HEK293 (cell line): ENCODE measurements around the gene ADSS1.
A peak's percentile ranks its signal among the peaks of the same experiment; 100 is the strongest.

ENCODE experiments used
- CTCF ChIA-PET: fragments of 350-600 bp; formaldehyde crosslinking; extraction: SDS; loops from one replicate; lab custom pipeline; 2021; ENCODE audit warnings: antibody characterized with exemption; lab: Yijun Ruan, JAX
- POLR2A ChIA-PET: fragments of 300-600 bp; formaldehyde crosslinking; extraction: SDS; loops from one replicate; lab custom pipeline; 2020; ENCODE audit warnings: antibody characterized with exemption, inconsistent platforms; lab: Yijun Ruan, JAX
- H3K27ac ChIP-seq: fragments of 200-500 bp; sonication (Bioruptor generic); 2 replicates; pipeline ENCODE4 v1.5.1; 2014; ENCODE audit warnings: low read depth, low read length, control low read depth, inconsistent platforms; ENCODE audit errors: extremely low read depth
- H3K36me3 ChIP-seq, 2 experiments: fragments of 200-500 bp in 1 of 2; sonication (Bioruptor generic) in 1 of 2; 1 replicate in 1 of 2; 2 replicates in 1 of 2; pipeline ENCODE4 v1.5.1; 2014 to 2017; ENCODE audit warnings: inconsistent platforms in 2 of 2, low read length in 2 of 2; ENCODE audit not compliant: control insufficient read depth in 2 of 2, insufficient read depth in 1 of 2
- H3K4me1 ChIP-seq: fragments of 200-500 bp; sonication (Bioruptor generic); 2 replicates; pipeline ENCODE4 v1.5.1; 2014; ENCODE audit warnings: mild to moderate bottlenecking, low read length, inconsistent platforms; ENCODE audit not compliant: control insufficient read depth, insufficient read depth
- H3K4me3 ChIP-seq: 2 replicates; pipeline ENCODE4 v1.5.1; 2011; ENCODE audit warnings: low read depth, mild to moderate bottlenecking, control low read depth, low read length, moderate library complexity
- H3K9me3 ChIP-seq: fragments of 200-500 bp; sonication (Bioruptor generic); 2 replicates; pipeline ENCODE4 v1.5.1; 2014; ENCODE audit warnings: low read depth, low read length, inconsistent platforms; ENCODE audit not compliant: control insufficient read depth, insufficient read depth
- EGR2 ChIP-seq: fragments of 450-650 bp; formaldehyde crosslinking; IDR thresholded peaks from 2 replicates; pipeline ENCODE4 v1.5.1; 2016; ENCODE audit warnings: low read depth, missing biosample characterization, missing genetic modification characterization
- GLIS1 ChIP-seq: fragments of 450-650 bp; formaldehyde crosslinking; IDR thresholded peaks from 2 replicates; pipeline ENCODE4 v1.5.1; 2016; ENCODE audit warnings: missing biosample characterization, missing genetic modification characterization
- GLIS2 ChIP-seq: fragments of 450-650 bp; formaldehyde crosslinking; IDR thresholded peaks from 2 replicates; pipeline ENCODE4 v1.5.1; 2016; ENCODE audit warnings: missing biosample characterization, missing genetic modification characterization
- KLF1 ChIP-seq: fragments of 450-650 bp; formaldehyde crosslinking; IDR thresholded peaks from 2 replicates; pipeline ENCODE4 v1.5.1; 2016; ENCODE audit warnings: missing biosample characterization, missing genetic modification characterization
- ZFHX2 ChIP-seq: fragments of 450-650 bp; formaldehyde crosslinking; conservative IDR thresholded peaks from 2 replicates; pipeline ENCODE4 v1.5.1; 2016; ENCODE audit warnings: missing biosample characterization, missing genetic modification characterization
- ZFP69B ChIP-seq: fragments of 450-650 bp; formaldehyde crosslinking; IDR thresholded peaks from 2 replicates; pipeline ENCODE4 v1.5.1; 2016; ENCODE audit warnings: missing biosample characterization, missing genetic modification characterization
- ZIC2 ChIP-seq: fragments of 450-650 bp; formaldehyde crosslinking; IDR thresholded peaks from 2 replicates; pipeline ENCODE4 v1.5.1; 2016; ENCODE audit warnings: missing biosample characterization, missing genetic modification characterization
- ZNF174 ChIP-seq: fragments of 450-650 bp; formaldehyde crosslinking; IDR thresholded peaks from 2 replicates; pipeline ENCODE4 v1.5.0; 2017; ENCODE audit warnings: missing biosample characterization, mild to moderate bottlenecking, missing genetic modification characterization
- ZNF266 ChIP-seq: fragments of 450-650 bp; formaldehyde crosslinking; IDR thresholded peaks from 2 replicates; pipeline ENCODE4 v1.5.1; 2016; ENCODE audit warnings: missing biosample characterization, missing genetic modification characterization, low read depth
- ZNF394 ChIP-seq: fragments of 450-650 bp; formaldehyde crosslinking; IDR thresholded peaks from 2 replicates; pipeline ENCODE4 v1.5.1; 2016; ENCODE audit warnings: missing biosample characterization, missing genetic modification characterization, mild to moderate bottlenecking, moderate library complexity, borderline replicate concordance
- ZNF404 ChIP-seq: fragments of 450-650 bp; formaldehyde crosslinking; IDR thresholded peaks from 2 replicates; pipeline ENCODE4 v1.5.1; 2017; ENCODE audit warnings: missing biosample characterization, missing genetic modification characterization
- ZNF621 ChIP-seq: fragments of 450-650 bp; formaldehyde crosslinking; IDR thresholded peaks from 2 replicates; pipeline ENCODE4 v1.5.1; 2017; ENCODE audit warnings: missing biosample characterization, missing genetic modification characterization
- ZNF660 ChIP-seq: fragments of 450-650 bp; IDR thresholded peaks from 2 replicates; pipeline ENCODE4 v1.5.1; 2018; ENCODE audit warnings: missing biosample characterization, mild to moderate bottlenecking, missing genetic modification characterization
- ZNF701 ChIP-seq: fragments of 450-650 bp; formaldehyde crosslinking; IDR thresholded peaks from 2 replicates; pipeline ENCODE4 v1.5.1; 2016; ENCODE audit warnings: missing biosample characterization, missing genetic modification characterization
- TF ChIP-seq, protein P1 (sequence below): fragments of 450-650 bp; formaldehyde crosslinking; IDR thresholded peaks from 2 replicates; pipeline ENCODE4 v1.5.1; 2016; ENCODE audit warnings: missing biosample characterization, missing genetic modification characterization
- TF ChIP-seq, protein P2 (sequence below): fragments of 450-650 bp; formaldehyde crosslinking; IDR thresholded peaks from 2 replicates; pipeline ENCODE4 v1.5.1; 2016; ENCODE audit warnings: missing biosample characterization, missing genetic modification characterization

The ADSS1 gene

DNA sequence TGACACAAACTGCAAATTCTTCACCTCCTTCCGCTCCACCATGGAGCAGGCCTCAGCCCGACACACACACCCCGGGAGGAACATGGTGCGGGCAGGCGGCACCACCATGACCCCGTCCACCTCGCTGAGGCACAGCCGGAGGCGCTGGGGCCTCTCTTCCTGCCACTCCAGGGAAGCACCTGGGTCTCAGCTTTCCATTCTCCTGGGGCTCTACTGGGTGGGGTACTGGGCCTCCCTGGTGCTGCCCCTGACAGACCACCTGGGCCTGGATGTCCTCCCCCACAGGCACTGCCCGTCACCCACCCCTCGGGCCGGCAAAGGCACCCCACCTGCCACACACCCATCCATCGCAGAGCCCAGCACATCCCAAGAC lies 61.7 kb downstream of the ADSS1 start (continued):
- TF ChIP-seq ZNF660 (tag by site-specific recombination): no peak
- TF ChIP-seq, all 188 proteins: peak for 4

DNA sequence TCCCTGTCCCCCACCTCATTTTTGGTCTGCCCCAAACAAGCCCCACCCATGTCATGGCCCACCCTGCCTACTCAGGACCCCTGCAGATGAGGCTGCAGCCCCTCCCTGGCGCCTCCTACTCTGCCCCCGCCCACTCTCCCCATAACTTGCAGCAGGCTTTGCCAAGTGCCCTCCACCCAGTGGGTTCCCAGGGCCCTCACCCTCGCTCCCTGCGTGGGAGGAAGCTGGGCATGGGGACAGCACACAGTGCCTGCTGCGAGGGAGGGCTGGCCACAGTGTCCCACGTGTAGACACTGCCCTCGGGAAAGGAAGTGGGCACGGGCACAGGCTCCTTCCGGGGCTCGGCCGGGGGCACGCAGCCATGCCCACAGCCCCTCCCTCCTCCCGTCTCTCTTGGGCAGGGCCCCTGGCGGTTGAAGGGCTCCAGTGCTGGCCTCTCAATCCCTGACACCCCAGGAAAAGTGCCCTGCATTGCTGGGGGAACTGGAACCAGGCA lies 62.1 kb downstream of the ADSS1 start:
- POLR2A ChIA-PET: no interaction called here
- Histone ChIP-seq H3K4me1 (no peaks in the 10 kb centered on the region), H3K36me3 (peaks cover 0 to 87% of the 10 kb centered on the region in 2 experiments; a peak in 1 of 3 replicates), H3K9me3 (no peaks in the 10 kb centered on the region), H3K4me3 (no peak overlapping the region), H3K27ac (no peak overlapping the region)
- TF ChIP-seq EGR2 (tag by site-specific recombination) (peak; percentile 77), ZNF174 (tag by site-specific recombination) (no peak), KLF1 (tag by site-specific recombination) (peak; percentile 76), ZFHX2 (peak; percentile 96)
- CTCF ChIA-PET: no interaction called here

DNA sequence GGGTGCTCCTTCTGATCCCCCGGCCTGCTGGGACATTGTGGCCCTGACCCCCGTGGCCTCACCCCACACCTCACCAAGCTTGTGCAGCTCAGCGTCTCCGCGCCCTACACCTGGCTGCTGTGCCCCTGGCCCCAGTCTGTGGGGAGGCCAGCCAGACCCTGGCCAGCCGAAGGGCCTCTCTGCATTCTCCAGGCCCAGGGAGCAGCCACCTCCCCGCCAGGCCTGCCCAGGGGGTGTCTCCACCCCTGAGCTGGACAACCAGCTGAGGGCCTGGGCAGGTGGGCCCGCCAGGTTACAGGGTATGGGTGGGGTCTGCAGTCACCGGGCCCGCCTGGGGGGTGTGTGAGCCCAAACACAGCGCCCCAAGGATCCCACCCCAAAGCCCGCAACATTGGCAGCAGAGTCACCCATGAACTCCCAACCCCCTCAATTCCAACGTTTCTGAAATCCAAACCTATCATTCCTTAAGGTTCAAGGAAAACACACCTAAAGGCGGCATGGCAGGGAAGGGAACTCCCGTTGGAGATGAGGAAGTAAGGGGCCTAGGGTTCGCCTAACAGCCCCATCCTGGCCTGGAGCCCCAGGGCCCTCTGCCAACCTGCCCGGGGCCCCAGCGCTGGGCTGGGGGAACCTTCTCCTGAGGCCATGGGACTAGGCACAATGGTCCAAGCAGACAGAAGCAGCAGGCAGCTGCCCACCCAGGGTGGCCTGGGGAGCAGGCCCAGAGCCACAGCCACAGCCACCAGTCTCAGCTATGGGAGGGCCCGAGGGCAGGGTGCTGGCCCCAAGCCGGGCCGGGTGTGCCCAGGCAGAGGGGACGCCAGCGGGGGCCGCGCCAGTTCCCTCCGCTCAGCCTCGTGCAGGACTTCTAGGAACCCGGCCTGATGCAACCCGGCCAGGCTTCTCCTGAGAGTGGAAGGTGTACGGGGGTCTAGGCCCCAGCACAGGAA lies 63.0 kb downstream of the ADSS1 start:
- TF ChIP-seq ZNF404 (tag by site-specific recombination): no peak
- TF ChIP-seq ZNF394 (tag by site-specific recombination): no peak
- no peak for TF ChIP-seq ZNF701 (tag by site-specific recombination)
- no peak for TF ChIP-seq ZNF621 (tag by site-specific recombination)
- peak; percentile 43; the same call in 1 of the 2 replicates for TF ChIP-seq ZIC2
- TF ChIP-seq, protein P1, sequence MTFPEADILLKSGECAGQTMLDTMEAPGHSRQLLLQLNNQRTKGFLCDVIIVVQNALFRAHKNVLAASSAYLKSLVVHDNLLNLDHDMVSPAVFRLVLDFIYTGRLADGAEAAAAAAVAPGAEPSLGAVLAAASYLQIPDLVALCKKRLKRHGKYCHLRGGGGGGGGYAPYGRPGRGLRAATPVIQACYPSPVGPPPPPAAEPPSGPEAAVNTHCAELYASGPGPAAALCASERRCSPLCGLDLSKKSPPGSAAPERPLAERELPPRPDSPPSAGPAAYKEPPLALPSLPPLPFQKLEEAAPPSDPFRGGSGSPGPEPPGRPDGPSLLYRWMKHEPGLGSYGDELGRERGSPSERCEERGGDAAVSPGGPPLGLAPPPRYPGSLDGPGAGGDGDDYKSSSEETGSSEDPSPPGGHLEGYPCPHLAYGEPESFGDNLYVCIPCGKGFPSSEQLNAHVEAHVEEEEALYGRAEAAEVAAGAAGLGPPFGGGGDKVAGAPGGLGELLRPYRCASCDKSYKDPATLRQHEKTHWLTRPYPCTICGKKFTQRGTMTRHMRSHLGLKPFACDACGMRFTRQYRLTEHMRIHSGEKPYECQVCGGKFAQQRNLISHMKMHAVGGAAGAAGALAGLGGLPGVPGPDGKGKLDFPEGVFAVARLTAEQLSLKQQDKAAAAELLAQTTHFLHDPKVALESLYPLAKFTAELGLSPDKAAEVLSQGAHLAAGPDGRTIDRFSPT (tag by site-specific recombination): peak; percentile 13; the same call in 1 of the 2 replicates
- TF ChIP-seq ZNF266: no peak
- peak; percentile 49; the same call in 1 of the 2 replicates for TF ChIP-seq GLIS1
- TF ChIP-seq GLIS2 (tag by site-specific recombination): peak; percentile 70
- no peak for TF ChIP-seq ZFHX2
- TF ChIP-seq ZFP69B (tag by site-specific recombination): peak; percentile 46; the same call in 1 of the 2 replicates
- TF ChIP-seq, protein P2, sequence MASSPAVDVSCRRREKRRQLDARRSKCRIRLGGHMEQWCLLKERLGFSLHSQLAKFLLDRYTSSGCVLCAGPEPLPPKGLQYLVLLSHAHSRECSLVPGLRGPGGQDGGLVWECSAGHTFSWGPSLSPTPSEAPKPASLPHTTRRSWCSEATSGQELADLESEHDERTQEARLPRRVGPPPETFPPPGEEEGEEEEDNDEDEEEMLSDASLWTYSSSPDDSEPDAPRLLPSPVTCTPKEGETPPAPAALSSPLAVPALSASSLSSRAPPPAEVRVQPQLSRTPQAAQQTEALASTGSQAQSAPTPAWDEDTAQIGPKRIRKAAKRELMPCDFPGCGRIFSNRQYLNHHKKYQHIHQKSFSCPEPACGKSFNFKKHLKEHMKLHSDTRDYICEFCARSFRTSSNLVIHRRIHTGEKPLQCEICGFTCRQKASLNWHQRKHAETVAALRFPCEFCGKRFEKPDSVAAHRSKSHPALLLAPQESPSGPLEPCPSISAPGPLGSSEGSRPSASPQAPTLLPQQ (tag by site-specific recombination): 0 out of 2 replicates have a peak, but pooled peaks have one; percentile 29
- TF ChIP-seq, all 188 proteins: peak for 6
- Histone ChIP-seq H3K4me3 (no peak overlapping the region), H3K9me3 (no peaks in the 10 kb centered on the region), H3K27ac (no peak overlapping the region), H3K4me1 (no peaks in the 10 kb centered on the region), H3K36me3 (peaks cover 0 to 90% of the 10 kb centered on the region in 2 experiments; a peak in 1 of 3 replicates)
- CTCF ChIA-PET: interaction anchor here (0.7 kb wide), 1 partner anchor 40 kb away, joined by 3 read pairs; no protein-coding TSS in a partner anchor
- POLR2A ChIA-PET: no interaction called here
